ENCODE measurements around the gene FAAH. TPM values are rescaled to one million over a fixed set of nuclear protein-coding genes. Genes with fewer than 3 reads are reported as not detected.

FAAH gene
- total RNA-seq = 0.30 and 1.6 TPM in 2 replicates

DNA sequence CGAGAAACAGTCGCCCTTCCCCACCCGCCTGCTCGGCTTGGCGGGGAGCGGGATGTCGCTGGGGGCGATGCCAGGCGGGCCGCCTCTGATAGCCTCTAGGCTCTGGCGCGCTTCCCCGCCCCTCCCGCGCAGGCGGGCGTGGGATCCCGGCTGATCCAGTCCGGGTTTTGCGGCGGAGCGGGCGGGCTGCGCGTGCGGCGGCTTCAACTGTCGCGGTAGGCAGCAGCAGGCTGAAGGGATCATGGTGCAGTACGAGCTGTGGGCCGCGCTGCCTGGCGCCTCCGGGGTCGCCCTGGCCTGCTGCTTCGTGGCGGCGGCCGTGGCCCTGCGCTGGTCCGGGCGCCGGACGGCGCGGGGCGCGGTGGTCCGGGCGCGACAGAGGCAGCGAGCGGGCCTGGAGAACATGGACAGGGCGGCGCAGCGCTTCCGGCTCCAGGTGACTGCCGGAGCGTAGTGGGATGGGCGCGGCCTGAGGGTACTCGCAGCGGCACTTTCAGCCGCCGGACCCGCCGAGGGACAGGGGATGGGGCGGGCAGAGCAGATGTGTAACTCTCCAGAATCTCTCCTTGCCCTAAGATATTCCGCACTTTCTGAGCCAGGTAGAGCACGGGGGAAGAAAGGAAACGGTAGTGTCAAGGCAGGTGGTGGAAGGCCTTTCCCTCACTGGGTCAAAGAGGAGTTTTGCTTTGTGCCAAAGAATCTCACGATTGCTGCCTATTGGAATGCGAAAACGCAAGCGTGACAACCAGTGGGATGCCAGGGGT is at the start of gene FAAH:
TSS of gene FAAH (plus strand) at position 210 of the 764 bp plus-strand sequence. CDS start at position 242, 32 bp downstream.

Other genes with a start within 250 kb of the FAAH start
- 0.30 TPM in 1 of 2 replicates, not detected in the other for gene TSPAN1, start 219.2 kb upstream of the FAAH start, total RNA-seq
- gene P3R3URF, start 217.8 kb upstream of the FAAH start, total RNA-seq = not detected in 2 replicates
- gene POMGNT1, start 195.9 kb upstream of the FAAH start, total RNA-seq = 86.4 and 99.5 TPM in 2 replicates
- gene LURAP1, start 191.0 kb upstream of the FAAH start, total RNA-seq = 1.5 and 3.7 TPM in 2 replicates
- 0.89 and 3.6 TPM in 2 replicates for gene RAD54L, start 146.6 kb upstream of the FAAH start, total RNA-seq
- gene LRRC41, start 90.7 kb upstream of the FAAH start, total RNA-seq = 91.5 and 116 TPM in 2 replicates
- gene UQCRH, start 90.6 kb upstream of the FAAH start, total RNA-seq = 226 and 710 TPM in 2 replicates
- gene NSUN4, start 53.5 kb upstream of the FAAH start, total RNA-seq = 10.7 and 13.5 TPM in 2 replicates
- gene DMBX1, start 95.5 kb downstream of the FAAH start, total RNA-seq = not detected in 2 replicates
- not detected in 2 replicates for gene KNCN, start 157.3 kb downstream of the FAAH start, total RNA-seq
- gene MKNK1, start 210.0 kb downstream of the FAAH start, total RNA-seq = 19.9 and 21.6 TPM in 2 replicates
- gene MOB3C, start 222.5 kb downstream of the FAAH start, total RNA-seq = 11.3 and 13.7 TPM in 2 replicates

All from smooth muscle cell of the umbilical artery (primary cell).